HG03095 (cell line): ENCODE results near the gene RALGAPA2.

Experiments used
- ATAC-seq: cut with Tn5 transposase; IDR thresholded peaks from one replicate; pipeline ENCODE4 v1.9.1; 2021; ENCODE audit warnings: moderate library complexity; ENCODE audit not compliant: unreplicated experiment

RALGAPA2 gene

GRCh38 chr20:20721489-20721888 lies 9.0 kb upstream of the RALGAPA2 start:
- no peak for ATAC-seq

DNA sequence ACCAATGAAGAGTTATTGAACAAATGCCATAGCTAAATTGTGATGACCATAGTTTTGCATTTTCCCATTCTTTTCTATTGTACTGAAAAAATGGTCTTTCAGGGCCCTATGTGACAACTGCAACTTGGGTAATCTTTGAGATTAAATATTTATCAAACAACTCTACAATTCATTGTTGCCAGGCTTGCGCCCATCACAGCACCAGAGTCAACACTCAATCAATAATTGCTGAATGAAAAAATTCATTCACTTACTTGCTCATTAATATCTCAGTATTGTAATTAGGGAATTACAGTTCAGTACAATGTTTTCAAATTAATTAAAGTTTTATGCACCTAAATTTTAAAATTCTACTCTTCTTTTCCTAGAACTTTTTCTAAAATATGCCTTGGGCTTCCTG lies 7.7 kb upstream of the RALGAPA2 start:
- no peak for ATAC-seq

- no peak for ATAC-seq
Observed at GRCh38 chr20:20719411-20719810, 7.0 kb upstream of the RALGAPA2 start.

DNA sequence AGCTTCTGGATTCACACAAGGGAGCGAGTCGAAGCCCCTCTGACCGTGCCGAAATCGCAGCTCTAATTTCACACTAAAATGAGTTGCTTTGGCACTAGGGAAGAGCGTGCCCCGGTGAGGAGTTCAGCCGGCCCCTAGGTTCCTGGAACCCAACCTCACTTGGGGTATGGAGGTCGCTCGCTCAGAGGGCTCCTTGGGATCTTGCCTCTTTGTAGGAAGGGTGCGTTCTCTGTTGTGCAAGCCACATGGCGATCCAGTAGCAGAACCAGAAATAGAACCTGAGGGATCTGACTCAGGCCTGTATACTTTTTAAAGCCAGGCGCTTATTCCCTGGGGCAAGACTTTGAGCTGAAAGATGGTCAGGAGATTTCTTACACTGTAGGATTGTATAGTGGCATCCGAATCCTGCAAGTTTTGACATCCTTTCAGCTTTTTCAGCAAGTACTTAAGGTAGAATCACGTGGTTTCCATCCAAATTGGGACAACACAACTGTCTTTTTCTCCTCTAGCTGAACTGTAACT lies 861 bp upstream of the RALGAPA2 start:
- ATAC-seq: no peak

DNA sequence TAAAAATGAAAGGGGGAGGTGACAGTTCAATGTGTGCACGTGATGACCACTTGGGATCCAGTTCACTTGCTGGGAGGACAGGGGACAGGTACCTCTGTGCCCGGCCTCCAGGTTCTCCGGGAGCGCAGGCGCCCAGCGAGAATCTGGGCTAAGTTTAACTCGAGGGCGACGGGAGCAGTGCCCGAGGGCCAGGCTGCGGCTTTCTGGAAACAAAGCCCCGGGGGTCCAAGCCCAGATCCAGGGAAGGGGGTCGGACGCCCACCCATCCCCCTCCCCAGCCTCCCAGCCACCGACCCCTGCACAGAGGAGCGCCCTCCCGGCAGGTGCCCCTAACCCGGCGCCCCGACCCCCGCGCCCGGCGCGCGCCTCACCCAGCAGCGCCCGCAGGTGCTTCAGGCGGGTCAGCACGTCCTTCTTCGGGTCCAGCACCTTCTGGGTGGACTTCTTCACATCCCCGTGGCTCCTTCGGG lies 405 bp downstream of the RALGAPA2 start:
- ATAC-seq: peak; percentile 2

- no peak for ATAC-seq
Observed at GRCh38 chr20:20711413-20711812, 1.0 kb downstream of the RALGAPA2 start.

DNA sequence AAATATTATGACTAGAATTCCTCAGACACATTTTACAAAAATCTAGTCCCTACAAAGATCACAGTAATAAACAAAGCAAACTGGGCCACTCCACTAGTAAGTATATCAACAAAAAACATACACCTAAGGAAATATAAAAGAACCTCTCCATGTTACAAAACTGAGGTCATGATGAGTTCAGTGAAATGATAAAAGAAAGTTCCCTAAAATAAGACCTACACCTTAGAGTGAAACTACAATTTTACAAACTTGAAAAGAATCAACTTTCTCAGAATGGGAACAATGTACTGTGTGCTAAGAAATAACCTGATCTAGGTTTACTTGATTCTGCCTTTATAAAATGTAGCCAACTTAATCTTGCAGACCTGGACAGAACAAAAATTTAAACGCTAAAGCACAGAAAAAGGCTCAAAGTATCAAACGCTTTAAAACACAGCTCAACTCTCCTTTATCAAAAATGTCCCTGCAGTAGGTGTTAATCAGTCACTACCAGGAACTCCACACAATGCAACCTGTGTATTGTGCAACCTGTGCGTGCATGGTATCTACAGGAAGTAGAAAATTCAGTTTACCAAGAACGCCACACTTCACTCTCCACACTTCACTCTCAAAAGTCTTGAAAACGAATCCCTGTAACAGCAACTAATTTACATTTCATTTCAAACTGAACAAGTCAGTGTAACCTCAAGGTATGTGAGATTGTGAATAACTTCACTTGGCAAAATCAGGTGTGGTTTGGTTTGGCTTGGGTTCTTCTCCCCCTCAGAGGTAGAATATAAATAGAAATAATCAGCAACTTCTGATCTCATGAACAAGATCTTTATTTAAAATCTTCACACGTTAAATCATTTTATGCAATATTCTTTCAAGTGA lies 1.8 kb downstream of the RALGAPA2 start:
- ATAC-seq: peak; percentile 30

DNA sequence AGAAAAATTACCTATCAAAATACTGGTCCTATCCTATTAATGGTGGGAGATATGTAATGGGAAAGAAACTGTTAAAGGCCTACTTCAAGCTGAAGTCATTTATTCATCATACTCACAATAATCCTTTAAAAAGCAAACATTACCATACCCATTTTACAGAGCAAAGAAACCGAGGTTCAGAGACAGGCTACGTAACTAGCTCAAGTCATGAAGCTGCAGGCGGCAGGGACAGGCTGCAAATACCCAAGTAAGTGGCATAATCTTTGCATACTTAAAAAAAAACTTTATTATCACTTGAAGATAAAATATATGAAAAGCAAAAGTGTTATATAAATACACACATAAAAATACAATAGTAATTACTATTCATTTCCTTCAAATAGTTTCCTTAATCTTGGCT lies 2.6 kb downstream of the RALGAPA2 start:
- ATAC-seq: no peak

DNA sequence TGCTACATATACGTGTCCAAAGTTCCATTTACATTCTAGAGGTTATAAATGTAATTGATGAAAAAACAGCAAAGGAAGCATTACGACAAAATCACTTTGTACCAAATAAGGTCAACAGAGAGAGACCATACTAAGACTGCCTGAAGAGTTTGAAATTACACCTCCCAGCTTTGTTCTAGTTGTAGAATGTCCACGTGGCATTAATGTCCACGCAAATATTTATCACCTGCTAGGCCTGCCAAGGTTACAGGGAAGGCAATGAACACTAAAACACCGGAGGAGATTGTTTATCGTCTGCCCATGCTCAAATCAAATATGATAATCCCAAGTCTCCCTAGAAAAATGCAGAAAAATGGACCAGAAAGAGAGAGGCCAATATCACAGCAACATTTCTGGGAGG lies 6.2 kb downstream of the RALGAPA2 start:
- no peak for ATAC-seq

DNA sequence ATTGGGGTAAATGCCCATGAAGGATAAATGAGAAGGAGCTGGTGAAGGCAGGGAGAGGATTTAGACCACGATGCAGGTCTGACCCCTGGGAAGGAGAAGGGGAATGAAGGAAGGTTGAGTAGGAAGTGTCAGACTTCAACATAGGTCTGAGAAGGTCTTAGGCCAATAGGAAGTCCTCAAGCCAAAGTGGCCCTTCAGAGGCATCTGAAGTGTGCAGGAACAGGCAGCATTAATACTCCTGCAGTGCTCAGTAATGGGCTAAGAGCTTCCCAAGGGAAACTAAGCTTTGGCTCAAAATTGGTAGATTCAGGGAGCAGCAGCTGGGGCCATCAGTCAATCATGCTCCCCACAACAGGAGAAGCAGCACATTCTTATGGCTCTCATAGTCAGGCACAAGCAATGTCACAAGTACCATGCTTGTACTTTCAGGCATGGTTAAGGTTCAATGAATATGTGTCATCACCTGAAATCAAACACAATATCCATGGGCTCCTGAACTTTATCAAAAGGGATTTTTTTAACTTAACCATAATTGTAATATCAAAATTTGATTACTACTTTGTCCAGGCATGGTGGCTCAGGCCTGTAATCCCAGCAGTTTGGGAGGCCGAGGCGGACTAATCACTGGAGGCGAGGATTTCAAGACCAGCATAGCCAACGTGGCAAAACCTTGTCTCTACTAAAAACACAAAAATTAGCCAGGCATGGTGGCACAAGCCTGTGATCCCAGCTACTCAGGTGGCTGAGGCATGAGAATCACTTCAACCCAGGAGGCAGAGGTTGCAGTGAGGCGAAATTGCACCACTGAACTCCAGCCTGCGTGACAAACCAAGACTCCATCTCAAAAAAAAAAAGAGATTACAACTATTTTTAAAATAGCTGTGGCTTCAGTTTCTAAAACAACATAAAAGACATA lies 9.9 kb downstream of the RALGAPA2 start:
- ATAC-seq: no peak

DNA sequence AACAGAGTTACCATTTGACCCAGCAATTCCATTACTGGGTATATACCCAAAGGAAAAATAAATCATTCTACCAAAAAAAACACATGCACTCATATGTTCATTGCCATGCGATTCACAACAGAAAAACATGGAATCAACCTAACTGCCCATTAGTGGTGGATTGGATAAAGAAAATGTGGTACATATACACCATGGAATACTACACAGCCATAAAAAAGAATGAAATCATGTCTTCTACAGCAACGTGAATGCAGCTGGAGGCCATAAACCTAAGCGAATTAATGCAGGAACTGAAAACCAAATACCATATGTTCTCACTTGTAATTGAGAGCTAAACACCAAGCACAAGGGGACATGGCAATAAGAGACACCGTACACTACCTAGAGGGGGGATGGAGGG lies 12.5 kb downstream of the RALGAPA2 start:
- ATAC-seq: no peak

GRCh38 chr20:20699144-20699543 lies 13.3 kb downstream of the RALGAPA2 start:
- no peak for ATAC-seq

DNA sequence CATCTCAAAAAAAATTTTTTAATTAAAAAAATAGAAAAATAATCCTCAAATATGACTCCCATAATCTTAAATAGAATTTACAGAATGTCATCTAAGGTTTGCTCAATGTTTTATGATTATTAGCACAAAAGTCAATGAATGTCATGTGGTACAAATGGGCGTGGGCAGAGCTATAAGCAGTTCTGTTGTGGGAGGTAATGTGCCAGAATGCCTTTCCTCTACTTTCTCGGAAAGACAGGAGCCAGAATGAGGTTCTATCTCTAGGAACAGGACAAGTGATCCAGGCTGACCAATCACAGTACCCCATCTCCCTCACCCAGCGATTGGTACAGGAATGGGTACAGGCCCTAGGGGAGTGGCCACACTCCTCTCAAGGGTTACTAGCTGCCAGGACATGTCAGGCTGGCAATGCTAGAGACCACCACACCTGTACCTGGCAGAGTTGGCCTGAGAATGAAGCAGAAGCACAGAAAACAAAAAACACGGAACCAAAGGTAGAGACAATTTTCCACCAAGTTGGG lies 15.1 kb downstream of the RALGAPA2 start:
- no peak for ATAC-seq

DNA sequence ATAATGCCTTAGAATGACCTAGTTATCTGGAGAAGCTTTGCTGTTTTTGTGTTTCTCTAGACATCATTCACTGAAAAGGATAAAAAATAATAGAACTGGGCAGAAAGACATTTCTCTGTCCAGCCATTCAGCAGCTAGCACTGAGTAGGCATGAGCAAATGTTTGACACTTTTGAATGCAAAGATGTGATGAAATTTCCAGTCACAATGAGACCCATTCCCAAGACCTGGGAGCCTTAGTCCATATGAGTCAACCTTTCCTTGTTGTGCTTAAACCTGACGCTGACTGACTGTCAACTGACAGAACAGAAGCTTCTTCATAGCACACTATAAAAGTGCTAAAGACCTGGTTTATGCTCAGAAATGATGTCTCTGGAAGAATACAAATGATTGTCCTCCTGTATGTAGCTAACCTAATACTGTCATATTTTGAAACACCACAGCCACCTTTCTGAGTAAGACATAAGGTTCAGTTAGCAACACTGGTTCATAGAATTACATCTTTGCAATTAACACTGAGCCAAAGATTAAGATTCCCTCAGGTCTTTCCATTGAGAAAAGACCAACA lies 17.1 kb downstream of the RALGAPA2 start:
- no peak for ATAC-seq

- ATAC-seq: no peak
Observed at GRCh38 chr20:20694591-20694990, 17.9 kb downstream of the RALGAPA2 start.

DNA sequence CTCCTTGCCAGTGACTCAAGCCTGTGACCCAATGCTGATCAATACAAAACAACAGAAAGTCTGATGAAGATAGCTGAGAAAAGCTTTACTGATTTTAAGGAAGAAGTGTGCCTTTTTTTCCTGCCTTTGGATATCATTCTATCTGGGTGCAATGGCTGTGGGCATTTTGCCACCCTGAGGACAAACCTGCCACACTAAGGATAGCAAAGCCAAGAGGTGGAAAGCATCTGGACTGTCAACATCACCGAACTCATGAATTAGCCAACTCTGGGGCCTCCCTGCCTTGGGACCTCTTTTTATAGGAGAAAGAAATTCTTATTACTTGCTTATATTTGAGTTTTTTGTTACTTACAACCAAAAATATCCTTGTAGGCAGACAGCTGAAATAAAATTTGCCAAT lies 19.9 kb downstream of the RALGAPA2 start:
- ATAC-seq: no peak

DNA sequence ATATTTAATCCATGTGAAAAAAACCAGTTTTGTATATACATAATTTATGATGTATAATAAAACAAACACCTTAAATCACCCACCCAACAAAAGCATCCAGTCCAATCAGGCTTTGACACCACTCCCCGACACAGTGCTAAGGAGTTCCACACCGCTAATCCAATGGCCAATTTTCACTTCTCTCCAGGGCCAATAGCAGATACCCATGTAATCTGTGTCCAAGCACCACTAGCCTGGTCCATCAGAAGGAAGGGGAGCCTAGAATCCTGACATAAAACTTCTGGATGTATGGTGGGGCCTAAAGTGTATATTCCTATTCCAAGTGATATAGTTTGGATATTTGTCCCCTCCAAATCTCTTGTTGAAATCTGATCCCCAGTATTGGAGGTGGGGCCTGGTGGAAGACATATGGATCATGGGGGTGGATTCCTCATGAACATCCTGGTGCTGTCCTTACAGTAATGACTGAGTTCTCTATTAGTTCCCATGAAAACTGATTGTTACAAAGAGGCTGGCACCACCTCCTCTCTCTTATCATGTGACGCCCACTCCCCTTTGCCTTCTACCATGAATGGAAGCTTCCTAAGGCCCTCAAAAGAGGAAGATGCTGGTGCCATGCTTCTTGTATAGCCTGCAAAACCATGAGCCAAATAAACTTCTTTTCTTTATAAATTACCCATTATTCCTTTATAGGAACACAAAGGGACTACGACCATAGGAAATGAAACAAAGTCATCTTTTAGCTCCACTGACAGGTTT lies 20.8 kb downstream of the RALGAPA2 start:
- ATAC-seq: peak; percentile 34

DNA sequence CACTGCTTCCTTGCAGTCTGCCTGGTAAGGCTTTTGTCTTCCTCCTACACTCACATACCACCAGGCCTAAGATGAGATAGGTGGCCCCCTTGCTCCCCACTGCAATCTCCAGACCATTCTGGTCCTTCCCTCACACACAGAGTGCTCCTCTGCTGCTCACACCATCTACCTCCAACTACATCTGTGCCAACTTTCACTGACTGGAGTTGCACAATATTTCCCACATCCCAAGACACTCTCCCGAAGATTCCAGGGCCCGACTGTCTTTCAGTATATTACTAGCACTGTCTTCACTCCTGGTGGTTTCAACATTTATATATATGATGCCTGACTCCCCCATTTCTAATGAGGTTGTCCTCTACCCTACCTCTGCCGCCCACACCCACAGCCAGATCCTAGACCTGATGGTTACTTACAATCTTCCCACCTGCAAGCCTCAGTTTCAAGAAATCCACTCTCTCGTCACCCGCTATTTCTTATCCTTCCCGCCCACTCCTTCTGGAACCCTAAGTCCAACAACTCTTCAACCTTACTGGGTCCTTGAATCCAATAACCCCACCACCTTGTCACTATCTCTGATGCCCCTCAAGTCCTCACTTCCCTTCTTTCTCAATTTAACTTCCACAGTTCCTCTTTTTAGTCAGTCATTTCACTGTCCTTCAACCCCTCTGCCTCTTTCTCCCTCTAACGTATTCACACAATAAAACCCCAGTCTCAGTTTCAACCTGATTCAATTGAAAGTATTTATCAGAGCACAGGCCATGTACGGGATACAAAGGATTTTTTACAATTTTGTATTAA lies 21.6 kb downstream of the RALGAPA2 start:
- ATAC-seq: peak; percentile 80

GRCh38 chr20:20687319-20687718 lies 25.1 kb downstream of the RALGAPA2 start:
- ATAC-seq: no peak
